Ascending aorta (tissue), 2 donors: ENCODE data around the gene SALL2. TPM values are rescaled to one million over a fixed set of nuclear protein-coding genes. Genes with fewer than 3 reads are reported as not detected.

Experiments used
- DNase-seq, 2 donors: peaks; one replicate each; pipeline ENCODE4 v3.0.0-alpha.2; 2019; ENCODE audit warnings: low spot score in 2 of 2
- H3K27ac ChIP-seq, 2 donors: fragments of 200-600 bp; sonication (generic); one replicate each; pipeline ENCODE4 v1.5.1; 2016 to 2017; ENCODE audit warnings: mild to moderate bottlenecking in 1 of 2
- H3K27me3 ChIP-seq: fragments of 200-600 bp; sonication (generic); one replicate; pipeline ENCODE4 v1.5.1; 2017
- H3K36me3 ChIP-seq, 2 donors: fragments of 200-600 bp; sonication (generic); one replicate each; pipeline ENCODE4 v1.5.1; 2016
- H3K4me1 ChIP-seq, 2 donors: fragments of 200-600 bp; sonication (generic); one replicate each; pipeline ENCODE4 v1.5.1; 2016 to 2017; ENCODE audit warnings: mild to moderate bottlenecking in 1 of 2
- H3K4me3 ChIP-seq, 2 donors: fragments of 200-600 bp; sonication (generic); one replicate each; pipeline ENCODE4 v1.5.1; 2016 to 2017; ENCODE audit warnings: mild to moderate bottlenecking in 1 of 2
- H3K9me3 ChIP-seq, 2 donors: fragments of 200-600 bp; sonication (generic); one replicate each; pipeline ENCODE4 v1.5.1; 2016
- CTCF ChIP-seq, 3 experiments: fragments of 200-600 bp in 2 of 3; fragments of 450-650 bp in 1 of 3; sonication (generic) in 2 of 3; IDR thresholded peaks; one replicate each; pipeline ENCODE4 v1.5.1; 2016 to 2019; ENCODE audit warnings: antibody characterized with exemption in 3 of 3, mild to moderate bottlenecking in 1 of 3, moderate library complexity in 1 of 3
- intact Hi-C: fragments of 100-400 bp; cut with DNase I; formaldehyde crosslinking; loops from one replicate; pipeline ENCODE4 v1.15.1; 2023
- total RNA-seq: library from RNA; depleted of rRNA; stranded (reverse); fragments of >200 nt; gene quantifications from one replicate; pipeline ENCODE4 v1.1.0, GENCODE V29; 2016

SALL2 gene
- total RNA-seq, 1 donor from 2014 or later, result 18.0 TPM

- H3K27me3 ChIP-seq, result peaks cover 2% of the 10 kb centered on the region
- H3K4me1 ChIP-seq, result peaks cover 0 to 4% of the 10 kb centered on the region in 2 donors
- DNase-seq, result no peak
- intact Hi-C loops, result no loop called here
- H3K36me3 ChIP-seq, result no peaks in the 10 kb centered on the region
- no peaks in the 10 kb centered on the region for H3K9me3 ChIP-seq
- no peak overlapping the region for H3K27ac ChIP-seq
- TF ChIP-seq CTCF (IDR thresholded peaks at IDR 0.05), result no peak
- H3K4me3 ChIP-seq, result no peak overlapping the region
These were observed 13.2 kb upstream of the SALL2 start for GRCh38 chr14:21539189-21539940.

- Histone ChIP-seq H3K27me3 (peaks cover 2% of the 10 kb centered on the region), H3K4me1 (peaks cover 0 to 4% of the 10 kb centered on the region in 2 donors), H3K27ac (no peak overlapping the region), H3K36me3 (no peaks in the 10 kb centered on the region), H3K4me3 (peak overlapping the region; percentile 15 to 26), H3K9me3 (no peaks in the 10 kb centered on the region)
- no peak for TF ChIP-seq CTCF (IDR thresholded peaks at IDR 0.05)
- intact Hi-C loops, result no loop called here
- DNase-seq, result no peak
These were observed 10.9 kb upstream of the SALL2 start for GRCh38 chr14:21537090-21537424.

GRCh38 chr14:21536418-21537089 lies 10.4 kb upstream of the SALL2 start:
- Histone ChIP-seq H3K27ac (no peak overlapping the region), H3K4me3 (peak overlapping the region; percentile 15 to 26), H3K27me3 (peaks cover 2% of the 10 kb centered on the region), H3K9me3 (no peaks in the 10 kb centered on the region), H3K4me1 (peaks cover 0 to 4% of the 10 kb centered on the region in 2 donors), H3K36me3 (no peaks in the 10 kb centered on the region)
- DNase-seq, result no peak
- TF ChIP-seq CTCF (IDR thresholded peaks at IDR 0.05), result no peak
- intact Hi-C loops, result no loop called here

GRCh38 chr14:21535545-21536417 lies 9.6 kb upstream of the SALL2 start:
- H3K4me1 ChIP-seq, result peaks cover 0 to 4% of the 10 kb centered on the region in 2 donors
- TF ChIP-seq CTCF (IDR thresholded peaks at IDR 0.05), result no peak
- no peak for DNase-seq
- intact Hi-C loops, result no loop called here
- H3K9me3 ChIP-seq, result no peaks in the 10 kb centered on the region
- peaks cover 2% of the 10 kb centered on the region for H3K27me3 ChIP-seq
- no peaks in the 10 kb centered on the region for H3K36me3 ChIP-seq
- peak overlapping the region in 1 of 2 donors; percentile 15 for H3K4me3 ChIP-seq
- H3K27ac ChIP-seq, result no peak overlapping the region

GRCh38 chr14:21534576-21534975 lies 8.4 kb upstream of the SALL2 start:
- Histone ChIP-seq H3K27ac (no peak overlapping the region), H3K4me3 (no peak overlapping the region), H3K27me3 (peaks cover 2% of the 10 kb centered on the region), H3K4me1 (peaks cover 0 to 4% of the 10 kb centered on the region in 2 donors), H3K36me3 (no peaks in the 10 kb centered on the region), H3K9me3 (no peaks in the 10 kb centered on the region)
- DNase-seq, result no peak
- intact Hi-C loops, result no loop called here
- no peak for TF ChIP-seq CTCF (IDR thresholded peaks at IDR 0.05)
